Measurements from ENCODE around the gene GGACT. TPM values are rescaled to one million over a fixed set of nuclear protein-coding genes. Genes with fewer than 3 reads are reported as not detected.

The GGACT gene
- total RNA-seq, 2 donors from 2014 or later: 2.7 to 6.6 TPM

- DNase-seq: no peak
- Mint-ChIP-seq H3K9me3 (peaks cover 1% of the 10 kb centered on the region), H3K36me3 (ENCODE audit: low read depth) (peaks cover 35% of the 10 kb centered on the region), H3K4me3 (no peak overlapping the region), H3K27me3 (ENCODE audit: insufficient read depth) (no peaks in the 10 kb centered on the region), H3K4me1 (peaks cover 22% of the 10 kb centered on the region), H3K27ac (no peak overlapping the region)
- TF ChIP-seq CTCF (conservative IDR thresholded peaks at IDR 0.05): no peak
- Histone ChIP-seq H3K9me3 (ENCODE audit: control insufficient read depth, low read length) (no peaks in the 10 kb centered on the region), H3K4me1 (ENCODE audit: control insufficient read depth, insufficient read depth, low read length) (peaks cover 10% of the 10 kb centered on the region), H3K9ac (ENCODE audit: extremely low read depth, low read length, poor library complexity, severe bottlenecking) (no peak overlapping the region), H3K36me3 (ENCODE audit: control insufficient read depth, insufficient read depth, low read length) (no peaks in the 10 kb centered on the region), H3K27me3 (ENCODE audit: control insufficient read depth, insufficient read depth, low read length, poor library complexity, severe bottlenecking) (no peaks in the 10 kb centered on the region), H3K27ac (ENCODE audit: low read depth, low read length) (no peak overlapping the region), H3K4me3 (ENCODE audit: low read length) (no peak overlapping the region)
- 94 to 96% methylated on average over 6 to 7 of the region's 7 CpGs for WGBS, 2 experiments (ENCODE audit: insufficient coverage in 1 of 2, insufficient read length in 1 of 2)
Measured at GRCh38 chr13:100493418-100493817, 95.2 kb downstream of the GGACT start.

GRCh38 chr13:100491164-100491842, 97.3 kb downstream of the GGACT start:
- Mint-ChIP-seq H3K9me3 (peaks cover 1% of the 10 kb centered on the region), H3K4me3 (peak overlapping the region; percentile 6), H3K36me3 (ENCODE audit: low read depth) (peaks cover 27% of the 10 kb centered on the region), H3K27ac (peak overlapping the region; percentile 78), H3K27me3 (ENCODE audit: insufficient read depth) (no peaks in the 10 kb centered on the region), H3K4me1 (peaks cover 32% of the 10 kb centered on the region)
- peak overlapping the region; percentile 22 for H3K4me3 ChIP-seq (ENCODE audit: low read length)
- peaks cover 10% of the 10 kb centered on the region for H3K4me1 ChIP-seq (ENCODE audit: control insufficient read depth, insufficient read depth, low read length)
- no peaks in the 10 kb centered on the region for H3K36me3 ChIP-seq (ENCODE audit: control insufficient read depth, insufficient read depth, low read length)
- H3K27ac ChIP-seq (ENCODE audit: low read depth, low read length): no peak overlapping the region
- no peak overlapping the region for H3K9ac ChIP-seq (ENCODE audit: extremely low read depth, low read length, poor library complexity, severe bottlenecking)
- H3K27me3 ChIP-seq (ENCODE audit: control insufficient read depth, insufficient read depth, low read length, poor library complexity, severe bottlenecking): no peaks in the 10 kb centered on the region
- no peak for TF ChIP-seq CTCF (conservative IDR thresholded peaks at IDR 0.05)
- no peaks in the 10 kb centered on the region for H3K9me3 ChIP-seq (ENCODE audit: control insufficient read depth, low read length)
- WGBS, 2 experiments (ENCODE audit: insufficient coverage in 1 of 2, insufficient read length in 1 of 2): 71 to 75% methylated on average over 6 to 8 of the region's 8 CpGs
- no peak for DNase-seq

- Mint-ChIP-seq H3K27me3 (ENCODE audit: insufficient read depth) (no peaks in the 10 kb centered on the region), H3K9me3 (peaks cover 1% of the 10 kb centered on the region), H3K27ac (peak overlapping the region; percentile 80), H3K4me1 (peaks cover 32% of the 10 kb centered on the region), H3K4me3 (peak overlapping the region; percentile 6), H3K36me3 (ENCODE audit: low read depth) (peaks cover 25% of the 10 kb centered on the region)
- no peaks in the 10 kb centered on the region for H3K9me3 ChIP-seq (ENCODE audit: control insufficient read depth, low read length)
- 26 to 29% methylated on average over 3 to 4 of the region's 4 CpGs for WGBS, 2 experiments (ENCODE audit: insufficient coverage in 1 of 2, insufficient read length in 1 of 2)
- TF ChIP-seq CTCF (conservative IDR thresholded peaks at IDR 0.05): no peak
- DNase-seq: peak; percentile 88
- peak overlapping the region; percentile 22 for H3K4me3 ChIP-seq (ENCODE audit: low read length)
- H3K36me3 ChIP-seq (ENCODE audit: control insufficient read depth, insufficient read depth, low read length): no peaks in the 10 kb centered on the region
- H3K27me3 ChIP-seq (ENCODE audit: control insufficient read depth, insufficient read depth, low read length, poor library complexity, severe bottlenecking): no peaks in the 10 kb centered on the region
- H3K9ac ChIP-seq (ENCODE audit: extremely low read depth, low read length, poor library complexity, severe bottlenecking): no peak overlapping the region
- no peak overlapping the region for H3K27ac ChIP-seq (ENCODE audit: low read depth, low read length)
- peaks cover 10% of the 10 kb centered on the region for H3K4me1 ChIP-seq (ENCODE audit: control insufficient read depth, insufficient read depth, low read length)
Measured at GRCh38 chr13:100490692-100491091, 97.9 kb downstream of the GGACT start.

Data from endodermal cell (in vitro differentiated cells).